HepG2 (cell line): ENCODE data around the gene VGLL3.

ENCODE experiments used
- CAMTA2 ChIP-seq: sonication (generic); formaldehyde crosslinking; IDR thresholded peaks from 2 replicates; pipeline ENCODE4 v1.4.0; 2020; ENCODE audit warnings: mild to moderate bottlenecking, missing genetic modification reagents, borderline replicate concordance
- ELF4 ChIP-seq: sonication (generic); formaldehyde crosslinking; IDR thresholded peaks from 2 replicates; pipeline ENCODE4 v1.5.0; 2020; ENCODE audit warnings: missing genetic modification reagents, mild to moderate bottlenecking, moderate library complexity, borderline replicate concordance
- EP300 ChIP-seq, 3 experiments: sonication (generic) in 1 of 3; formaldehyde crosslinking in 1 of 3; IDR thresholded peaks; 2 replicates each; pipeline versions ENCODE4 v1.5.1 to v1.6.1; 2011 to 2020; ENCODE audit warnings: low read depth in 2 of 3, low read length in 2 of 3, borderline replicate concordance in 1 of 3, improper control_type of control experiment in 1 of 3, mild to moderate bottlenecking in 1 of 3, missing genetic modification reagents in 1 of 3, moderate library complexity in 1 of 3
- MIER3 ChIP-seq: IDR thresholded peaks from 2 replicates; pipeline ENCODE4 v1.6.1; 2016; ENCODE audit warnings: missing compliant biosample characterization, borderline replicate concordance
- NFYB ChIP-seq: sonication (generic); formaldehyde crosslinking; IDR thresholded peaks from 2 replicates; pipeline ENCODE4 v1.4.0; 2020; ENCODE audit warnings: missing genetic modification reagents
- ZNF431 ChIP-seq: sonication (generic); formaldehyde crosslinking; IDR thresholded peaks from 2 replicates; pipeline ENCODE4 v1.9.0; 2022; ENCODE audit warnings: missing genetic modification reagents, low read depth, mild to moderate bottlenecking, borderline replicate concordance
- TF ChIP-seq, protein P1 (sequence below): sonication (generic); formaldehyde crosslinking; IDR thresholded peaks from 2 replicates; pipeline ENCODE4 v1.4.0; 2020; ENCODE audit warnings: missing genetic modification reagents, mild to moderate bottlenecking, borderline replicate concordance
- TF ChIP-seq, protein P2 (sequence below): sonication (generic); formaldehyde crosslinking; conservative IDR thresholded peaks from 2 replicates; pipeline ENCODE4 v1.4.0; 2020; ENCODE audit warnings: missing genetic modification reagents
- TF ChIP-seq, protein P3 (sequence below): sonication (generic); formaldehyde crosslinking; IDR thresholded peaks from 2 replicates; pipeline ENCODE4 v1.5.0; 2020; ENCODE audit warnings: mild to moderate bottlenecking, missing genetic modification reagents, moderate library complexity
- TF ChIP-seq, protein P4 (sequence below): sonication (generic); formaldehyde crosslinking; IDR thresholded peaks from 2 replicates; pipeline ENCODE4 v1.4.0; 2020; ENCODE audit warnings: low read depth, mild to moderate bottlenecking, missing genetic modification reagents
- TF ChIP-seq, protein P5 (sequence below): sonication (generic); formaldehyde crosslinking; IDR thresholded peaks from 2 replicates; pipeline ENCODE4 v1.4.0; 2020; ENCODE audit warnings: missing genetic modification reagents

DNA sequence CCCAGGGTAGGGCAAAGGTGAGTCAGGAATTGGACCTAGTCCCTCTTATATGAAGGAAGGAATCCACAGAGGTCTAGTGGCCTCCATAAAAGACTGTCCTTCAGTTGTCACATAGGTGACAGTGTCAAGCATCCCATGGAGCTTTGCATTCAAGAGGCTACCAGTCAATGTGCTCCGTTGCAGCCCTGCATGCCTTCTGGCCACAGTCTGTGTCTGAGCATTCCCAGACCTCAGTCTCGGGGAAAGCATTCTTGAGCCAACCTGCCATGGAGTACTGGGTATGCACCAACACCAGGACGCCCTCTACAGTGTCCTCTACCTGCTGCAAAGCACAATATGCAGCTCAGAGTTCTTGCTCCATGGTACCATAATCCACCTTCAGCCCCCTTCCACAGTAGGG lies 46.7 kb upstream of the VGLL3 start:
- TF ChIP-seq, protein P1, sequence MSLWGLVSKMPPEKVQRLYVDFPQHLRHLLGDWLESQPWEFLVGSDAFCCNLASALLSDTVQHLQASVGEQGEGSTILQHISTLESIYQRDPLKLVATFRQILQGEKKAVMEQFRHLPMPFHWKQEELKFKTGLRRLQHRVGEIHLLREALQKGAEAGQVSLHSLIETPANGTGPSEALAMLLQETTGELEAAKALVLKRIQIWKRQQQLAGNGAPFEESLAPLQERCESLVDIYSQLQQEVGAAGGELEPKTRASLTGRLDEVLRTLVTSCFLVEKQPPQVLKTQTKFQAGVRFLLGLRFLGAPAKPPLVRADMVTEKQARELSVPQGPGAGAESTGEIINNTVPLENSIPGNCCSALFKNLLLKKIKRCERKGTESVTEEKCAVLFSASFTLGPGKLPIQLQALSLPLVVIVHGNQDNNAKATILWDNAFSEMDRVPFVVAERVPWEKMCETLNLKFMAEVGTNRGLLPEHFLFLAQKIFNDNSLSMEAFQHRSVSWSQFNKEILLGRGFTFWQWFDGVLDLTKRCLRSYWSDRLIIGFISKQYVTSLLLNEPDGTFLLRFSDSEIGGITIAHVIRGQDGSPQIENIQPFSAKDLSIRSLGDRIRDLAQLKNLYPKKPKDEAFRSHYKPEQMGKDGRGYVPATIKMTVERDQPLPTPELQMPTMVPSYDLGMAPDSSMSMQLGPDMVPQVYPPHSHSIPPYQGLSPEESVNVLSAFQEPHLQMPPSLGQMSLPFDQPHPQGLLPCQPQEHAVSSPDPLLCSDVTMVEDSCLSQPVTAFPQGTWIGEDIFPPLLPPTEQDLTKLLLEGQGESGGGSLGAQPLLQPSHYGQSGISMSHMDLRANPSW (CRISPR knock-in tag), result no peak
- TF ChIP-seq, protein P2, sequence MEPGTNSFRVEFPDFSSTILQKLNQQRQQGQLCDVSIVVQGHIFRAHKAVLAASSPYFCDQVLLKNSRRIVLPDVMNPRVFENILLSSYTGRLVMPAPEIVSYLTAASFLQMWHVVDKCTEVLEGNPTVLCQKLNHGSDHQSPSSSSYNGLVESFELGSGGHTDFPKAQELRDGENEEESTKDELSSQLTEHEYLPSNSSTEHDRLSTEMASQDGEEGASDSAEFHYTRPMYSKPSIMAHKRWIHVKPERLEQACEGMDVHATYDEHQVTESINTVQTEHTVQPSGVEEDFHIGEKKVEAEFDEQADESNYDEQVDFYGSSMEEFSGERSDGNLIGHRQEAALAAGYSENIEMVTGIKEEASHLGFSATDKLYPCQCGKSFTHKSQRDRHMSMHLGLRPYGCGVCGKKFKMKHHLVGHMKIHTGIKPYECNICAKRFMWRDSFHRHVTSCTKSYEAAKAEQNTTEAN (CRISPR knock-in tag), result no peak
- TF ChIP-seq EP300 (IDR thresholded peaks at IDR 0.05; ENCODE audit: low read depth in 2 of 2, low read length in 2 of 2) (no peak), EP300 (CRISPR knock-in tag; IDR thresholded peaks at IDR 0.05; ENCODE audit: borderline replicate concordance) (no peak), CAMTA2 (CRISPR knock-in tag) (no peak), NFYB (no peak), ELF4 (CRISPR knock-in tag) (no peak), ZNF431 (CRISPR knock-in tag) (no peak), MIER3 (CRISPR knock-in tag) (no peak)
- TF ChIP-seq, protein P3, sequence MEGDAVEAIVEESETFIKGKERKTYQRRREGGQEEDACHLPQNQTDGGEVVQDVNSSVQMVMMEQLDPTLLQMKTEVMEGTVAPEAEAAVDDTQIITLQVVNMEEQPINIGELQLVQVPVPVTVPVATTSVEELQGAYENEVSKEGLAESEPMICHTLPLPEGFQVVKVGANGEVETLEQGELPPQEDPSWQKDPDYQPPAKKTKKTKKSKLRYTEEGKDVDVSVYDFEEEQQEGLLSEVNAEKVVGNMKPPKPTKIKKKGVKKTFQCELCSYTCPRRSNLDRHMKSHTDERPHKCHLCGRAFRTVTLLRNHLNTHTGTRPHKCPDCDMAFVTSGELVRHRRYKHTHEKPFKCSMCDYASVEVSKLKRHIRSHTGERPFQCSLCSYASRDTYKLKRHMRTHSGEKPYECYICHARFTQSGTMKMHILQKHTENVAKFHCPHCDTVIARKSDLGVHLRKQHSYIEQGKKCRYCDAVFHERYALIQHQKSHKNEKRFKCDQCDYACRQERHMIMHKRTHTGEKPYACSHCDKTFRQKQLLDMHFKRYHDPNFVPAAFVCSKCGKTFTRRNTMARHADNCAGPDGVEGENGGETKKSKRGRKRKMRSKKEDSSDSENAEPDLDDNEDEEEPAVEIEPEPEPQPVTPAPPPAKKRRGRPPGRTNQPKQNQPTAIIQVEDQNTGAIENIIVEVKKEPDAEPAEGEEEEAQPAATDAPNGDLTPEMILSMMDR, result no peak
- TF ChIP-seq, protein P4, sequence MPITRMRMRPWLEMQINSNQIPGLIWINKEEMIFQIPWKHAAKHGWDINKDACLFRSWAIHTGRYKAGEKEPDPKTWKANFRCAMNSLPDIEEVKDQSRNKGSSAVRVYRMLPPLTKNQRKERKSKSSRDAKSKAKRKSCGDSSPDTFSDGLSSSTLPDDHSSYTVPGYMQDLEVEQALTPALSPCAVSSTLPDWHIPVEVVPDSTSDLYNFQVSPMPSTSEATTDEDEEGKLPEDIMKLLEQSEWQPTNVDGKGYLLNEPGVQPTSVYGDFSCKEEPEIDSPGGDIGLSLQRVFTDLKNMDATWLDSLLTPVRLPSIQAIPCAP, result no peak
- TF ChIP-seq, protein P5, sequence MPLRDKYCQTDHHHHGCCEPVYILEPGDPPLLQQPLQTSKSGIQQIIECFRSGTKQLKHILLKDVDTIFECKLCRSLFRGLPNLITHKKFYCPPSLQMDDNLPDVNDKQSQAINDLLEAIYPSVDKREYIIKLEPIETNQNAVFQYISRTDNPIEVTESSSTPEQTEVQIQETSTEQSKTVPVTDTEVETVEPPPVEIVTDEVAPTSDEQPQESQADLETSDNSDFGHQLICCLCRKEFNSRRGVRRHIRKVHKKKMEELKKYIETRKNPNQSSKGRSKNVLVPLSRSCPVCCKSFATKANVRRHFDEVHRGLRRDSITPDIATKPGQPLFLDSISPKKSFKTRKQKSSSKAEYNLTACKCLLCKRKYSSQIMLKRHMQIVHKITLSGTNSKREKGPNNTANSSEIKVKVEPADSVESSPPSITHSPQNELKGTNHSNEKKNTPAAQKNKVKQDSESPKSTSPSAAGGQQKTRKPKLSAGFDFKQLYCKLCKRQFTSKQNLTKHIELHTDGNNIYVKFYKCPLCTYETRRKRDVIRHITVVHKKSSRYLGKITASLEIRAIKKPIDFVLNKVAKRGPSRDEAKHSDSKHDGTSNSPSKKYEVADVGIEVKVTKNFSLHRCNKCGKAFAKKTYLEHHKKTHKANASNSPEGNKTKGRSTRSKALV (CRISPR knock-in tag), result no peak
